Germinal center (tissue), 1 donor: ENCODE measurements around the gene PGLYRP4.
A peak's percentile ranks its signal among the peaks of the same experiment; 100 is the strongest.

Source experiments
- DNase-seq: peaks from one replicate; pipeline ENCODE4 v3.0.0; 2012; ENCODE audit warnings: mixed read lengths, low spot score

The PGLYRP4 gene

DNA sequence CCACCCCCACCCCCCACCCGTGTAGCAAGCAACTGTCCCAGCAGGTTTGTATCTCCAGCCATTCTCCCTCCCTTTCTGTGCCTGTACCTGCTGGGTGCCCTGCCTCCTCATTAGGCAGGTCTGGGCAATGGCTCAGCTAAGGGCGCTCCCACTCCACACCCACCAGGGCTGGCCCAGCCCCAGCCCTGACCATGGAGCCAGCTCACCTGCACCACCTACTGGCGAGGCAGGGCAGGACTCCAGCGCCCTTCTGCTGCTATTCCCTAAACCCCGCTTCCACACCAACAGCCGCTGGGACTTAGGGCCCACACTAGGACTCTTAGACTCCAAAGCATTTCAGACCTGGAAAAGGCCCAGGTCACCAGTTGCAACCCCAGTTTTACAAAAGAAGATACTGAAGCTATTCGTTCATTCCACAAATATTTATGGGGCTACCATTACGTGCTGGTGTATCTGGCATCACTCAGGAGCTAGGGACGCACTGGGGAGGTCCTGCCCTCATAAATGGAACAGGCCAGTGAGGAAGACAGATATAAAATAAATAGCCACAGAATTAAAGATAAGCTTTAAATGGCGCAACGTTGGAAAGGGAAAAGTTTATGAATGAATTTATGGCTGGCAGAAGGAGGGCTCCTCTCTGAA, 59.9 kb downstream of the PGLYRP4 start:
- DNase-seq = peak; percentile 58
